ENCODE data around the gene GMCL1.
"Not testable (repeated sequence)": the region's sequence is repeated elsewhere in the genome, so short reads cannot be mapped to it uniquely, and the experiment has no call there.

- TF ChIP-seq CTCF (conservative IDR thresholded peaks at IDR 0.05; ENCODE audit: low read depth in 2 of 2); EZH2phosphoT487 (IDR thresholded peaks at IDR 0.05; ENCODE audit: unreplicated experiment); EZH2 (IDR thresholded peaks at IDR 0.05; ENCODE audit: low read depth, unreplicated experiment); REST (IDR thresholded peaks at IDR 0.05; ENCODE audit: unreplicated experiment); ETS1 (IDR thresholded peaks at IDR 0.05); POLR2AphosphoS5 (IDR thresholded peaks at IDR 0.05; ENCODE audit: low read depth); ZNF462 (CRISPR knock-in tag; IDR thresholded peaks at IDR 0.05): not testable (repeated sequence)
Measured at GRCh38 chr2:69830906-69831241, 1.4 kb downstream of the GMCL1 start.

Data from GM23338 (cell line).